ENCODE results near the gene KIAA1217. TPM values are rescaled to one million over a fixed set of nuclear protein-coding genes. Genes with fewer than 3 reads are reported as not detected.
A peak's percentile ranks its signal among the peaks of the same experiment; 100 is the strongest.

Gene KIAA1217
- total RNA-seq, 1 donor from 2014 or later: 18.9 TPM

DNA sequence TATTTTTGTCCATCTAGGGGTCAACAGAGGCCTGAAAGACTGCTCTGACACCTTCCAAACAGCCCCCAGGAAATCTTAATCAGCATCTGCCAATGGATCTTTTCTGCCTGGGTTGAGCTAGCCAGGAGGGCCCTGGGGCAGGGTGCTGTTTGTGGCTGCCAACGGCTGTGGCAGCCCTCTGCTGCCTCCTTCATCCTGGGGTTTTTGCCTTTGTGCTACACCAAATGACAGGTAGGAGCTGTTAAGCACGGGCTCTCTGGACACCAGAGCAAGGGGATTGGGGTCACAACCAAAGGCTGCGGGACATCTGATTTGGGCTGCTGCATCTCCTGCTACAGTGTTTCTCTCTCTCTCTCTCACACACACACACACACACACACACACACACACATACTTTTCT lies 2.0 kb upstream of the KIAA1217 start:
- DNase-seq (ENCODE audit: low read depth): no peak
- Histone ChIP-seq H3K27me3 (ENCODE audit: control insufficient read depth, insufficient read depth, low read length) (no peaks in the 10 kb centered on the region), H3K4me3 (ENCODE audit: low read depth, low read length) (no peak overlapping the region), H3K36me3 (ENCODE audit: control insufficient read depth, insufficient read depth, low read length) (no peaks in the 10 kb centered on the region)
- TF ChIP-seq, protein P1, sequence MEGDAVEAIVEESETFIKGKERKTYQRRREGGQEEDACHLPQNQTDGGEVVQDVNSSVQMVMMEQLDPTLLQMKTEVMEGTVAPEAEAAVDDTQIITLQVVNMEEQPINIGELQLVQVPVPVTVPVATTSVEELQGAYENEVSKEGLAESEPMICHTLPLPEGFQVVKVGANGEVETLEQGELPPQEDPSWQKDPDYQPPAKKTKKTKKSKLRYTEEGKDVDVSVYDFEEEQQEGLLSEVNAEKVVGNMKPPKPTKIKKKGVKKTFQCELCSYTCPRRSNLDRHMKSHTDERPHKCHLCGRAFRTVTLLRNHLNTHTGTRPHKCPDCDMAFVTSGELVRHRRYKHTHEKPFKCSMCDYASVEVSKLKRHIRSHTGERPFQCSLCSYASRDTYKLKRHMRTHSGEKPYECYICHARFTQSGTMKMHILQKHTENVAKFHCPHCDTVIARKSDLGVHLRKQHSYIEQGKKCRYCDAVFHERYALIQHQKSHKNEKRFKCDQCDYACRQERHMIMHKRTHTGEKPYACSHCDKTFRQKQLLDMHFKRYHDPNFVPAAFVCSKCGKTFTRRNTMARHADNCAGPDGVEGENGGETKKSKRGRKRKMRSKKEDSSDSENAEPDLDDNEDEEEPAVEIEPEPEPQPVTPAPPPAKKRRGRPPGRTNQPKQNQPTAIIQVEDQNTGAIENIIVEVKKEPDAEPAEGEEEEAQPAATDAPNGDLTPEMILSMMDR (IDR thresholded peaks at IDR 0.05; ENCODE audit: insufficient read depth, low read length, poor library complexity, severe bottlenecking): no peak

DNA sequence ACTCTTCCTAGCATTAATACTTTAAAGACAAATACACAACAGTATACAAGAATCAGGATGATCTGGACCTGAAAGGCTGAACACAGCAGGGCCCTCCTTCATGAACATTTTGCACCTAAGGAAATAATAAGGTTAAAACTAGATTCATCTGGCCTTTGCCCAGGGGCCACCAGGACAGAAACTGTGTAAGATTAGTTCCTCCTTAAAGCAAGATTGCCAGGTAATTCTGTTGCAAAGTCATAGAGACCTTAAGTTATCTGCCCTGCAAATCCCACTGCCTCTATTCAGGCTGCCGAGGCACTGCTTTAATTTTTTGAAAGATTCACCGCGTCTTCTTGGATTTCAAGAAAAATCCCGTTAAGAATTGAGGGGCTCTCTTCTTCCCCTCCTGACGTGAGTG lies 1.6 kb upstream of the KIAA1217 start:
- no peak for DNase-seq (ENCODE audit: low read depth)
- Histone ChIP-seq H3K27me3 (ENCODE audit: control insufficient read depth, insufficient read depth, low read length) (no peaks in the 10 kb centered on the region), H3K36me3 (ENCODE audit: control insufficient read depth, insufficient read depth, low read length) (no peaks in the 10 kb centered on the region), H3K4me3 (ENCODE audit: low read depth, low read length) (no peak overlapping the region)
- TF ChIP-seq, protein P1 (IDR thresholded peaks at IDR 0.05; ENCODE audit: insufficient read depth, low read length, poor library complexity, severe bottlenecking): no peak

DNA sequence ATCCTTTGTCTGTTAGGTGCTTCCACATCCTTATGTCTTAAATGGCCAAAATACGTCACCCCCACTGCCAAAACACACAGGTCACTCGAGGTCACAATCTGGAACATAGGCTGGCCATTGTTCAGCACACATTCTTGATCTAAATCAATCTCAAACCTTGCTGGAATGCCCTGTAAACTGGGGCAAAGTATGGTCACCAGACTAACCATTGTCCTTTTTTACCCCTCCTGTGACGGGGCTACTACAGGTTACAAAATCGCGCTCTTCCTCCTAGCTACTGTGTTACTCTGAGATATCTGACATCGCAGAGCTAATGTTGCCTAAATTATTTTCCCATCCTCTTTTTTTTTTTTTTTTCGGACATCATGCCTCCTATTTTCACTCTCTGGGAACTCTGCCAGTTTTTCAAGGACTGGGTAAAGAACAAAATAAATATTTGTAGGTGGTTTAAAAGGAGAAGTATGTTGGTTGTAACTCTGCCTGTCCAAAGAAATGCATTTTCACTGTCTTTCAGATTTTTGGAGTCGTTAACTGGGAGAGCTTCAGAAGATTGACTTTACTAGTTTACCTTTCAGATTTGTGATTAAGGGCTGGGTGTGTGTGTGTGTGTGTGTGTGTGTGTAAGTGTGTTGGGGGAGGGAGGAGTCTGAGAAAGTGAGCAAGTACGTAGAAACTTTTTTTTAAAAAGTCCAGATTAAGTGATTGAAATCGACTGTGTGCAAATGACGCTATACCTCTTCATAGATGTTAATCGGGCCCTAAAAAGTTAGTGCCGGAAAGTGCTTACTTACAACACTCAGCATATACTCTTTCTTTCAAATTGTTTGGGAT lies 942 bp upstream of the KIAA1217 start:
- no peaks in the 10 kb centered on the region for H3K27me3 ChIP-seq (ENCODE audit: control insufficient read depth, insufficient read depth, low read length)
- H3K4me3 ChIP-seq (ENCODE audit: low read depth, low read length): peak overlapping the region; percentile 54
- H3K36me3 ChIP-seq (ENCODE audit: control insufficient read depth, insufficient read depth, low read length): no peaks in the 10 kb centered on the region
- TF ChIP-seq, protein P1 (IDR thresholded peaks at IDR 0.05; ENCODE audit: insufficient read depth, low read length, poor library complexity, severe bottlenecking): no peak
- no peak for DNase-seq (ENCODE audit: low read depth)

DNA sequence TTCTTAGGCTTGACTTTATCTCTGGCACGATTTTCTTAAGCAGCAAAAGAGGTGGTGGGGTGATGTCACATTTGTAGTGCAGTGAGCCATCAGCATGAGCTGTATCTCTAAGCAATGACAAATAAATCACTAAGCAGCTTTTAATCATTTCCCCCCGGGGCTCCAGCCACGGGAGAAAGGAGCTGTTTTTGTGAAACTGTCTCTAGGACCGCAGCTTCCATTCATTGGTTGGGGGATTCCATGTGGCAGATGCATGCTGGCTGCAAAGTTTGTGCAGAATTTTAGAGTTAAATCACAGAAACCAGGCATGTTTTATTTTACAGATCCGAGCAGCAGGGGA lies 464 bp downstream of the KIAA1217 start:
- TF ChIP-seq, protein P1 (IDR thresholded peaks at IDR 0.05; ENCODE audit: insufficient read depth, low read length, poor library complexity, severe bottlenecking): no peak
- Histone ChIP-seq H3K4me3 (ENCODE audit: low read depth, low read length) (peak overlapping the region; percentile 54), H3K27me3 (ENCODE audit: control insufficient read depth, insufficient read depth, low read length) (no peaks in the 10 kb centered on the region), H3K36me3 (ENCODE audit: control insufficient read depth, insufficient read depth, low read length) (no peaks in the 10 kb centered on the region)
- no peak for DNase-seq (ENCODE audit: low read depth)

DNA sequence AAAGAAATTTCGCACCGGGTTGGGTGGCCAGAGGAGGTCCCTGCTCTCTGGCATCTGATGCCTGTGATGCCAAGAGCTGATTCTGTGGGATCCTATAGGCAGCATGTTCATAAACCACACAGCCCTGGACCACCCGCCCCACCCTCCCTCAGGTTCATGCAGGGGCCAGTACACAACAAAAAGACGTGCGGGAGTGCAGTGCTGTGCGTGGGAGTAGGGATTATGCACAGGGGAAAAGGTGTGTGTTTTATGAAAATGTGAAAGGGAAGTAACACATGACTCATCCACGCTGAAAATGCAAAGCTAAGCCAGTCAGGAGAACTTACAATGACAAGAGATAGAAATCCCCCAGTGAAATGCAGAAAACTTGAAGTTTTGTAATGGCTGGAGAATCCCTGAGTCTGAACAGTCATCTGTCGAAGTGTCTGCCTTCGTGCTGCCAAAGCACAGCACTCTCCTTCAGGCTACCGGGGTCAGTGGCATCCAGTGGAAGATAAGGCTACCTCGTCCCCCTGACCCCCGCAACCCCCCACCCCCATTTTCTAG lies 1.1 kb downstream of the KIAA1217 start:
- TF ChIP-seq, protein P1 (IDR thresholded peaks at IDR 0.05; ENCODE audit: insufficient read depth, low read length, poor library complexity, severe bottlenecking): no peak
- Histone ChIP-seq H3K4me3 (ENCODE audit: low read depth, low read length) (peak overlapping the region; percentile 54), H3K27me3 (ENCODE audit: control insufficient read depth, insufficient read depth, low read length) (no peaks in the 10 kb centered on the region), H3K36me3 (ENCODE audit: control insufficient read depth, insufficient read depth, low read length) (no peaks in the 10 kb centered on the region)
- peak; percentile 62 for DNase-seq (ENCODE audit: low read depth)
